GM23338 (cell line): Measurements from ENCODE around the gene WDR13. TPM values are rescaled to one million over a fixed set of nuclear protein-coding genes. Genes with fewer than 3 reads are reported as not detected.

Source experiments
- ATAC-seq: fragments of 200-7000 bp; cut with Tn5 transposase; 3 replicates; pipeline ENCODE4 v1.9.1; 2020
- DNase-seq: peaks from one replicate; pipeline ENCODE4 v3.0.0-alpha.2; 2015; ENCODE audit warnings: low spot score
- H2AFZ ChIP-seq: fragments of 200-600 bp; sonication (generic); 2 replicates; pipeline ENCODE4 v1.8.0; 2016; ENCODE audit warnings: antibody characterized with exemption, mild to moderate bottlenecking, moderate library complexity
- H3F3A ChIP-seq: fragments of 200-600 bp; sonication (generic); replicated peaks from 2 replicates; pipeline ENCODE4 v1.8.0; 2017; ENCODE audit warnings: antibody characterized with exemption, mixed run types, low read depth
- H3K27ac ChIP-seq: fragments of 200-600 bp; sonication (generic); 2 replicates; pipeline ENCODE4 v1.6.1; 2016; ENCODE audit warnings: low read depth
- H3K27me3 ChIP-seq: fragments of 200-600 bp; sonication (generic); 2 replicates; pipeline ENCODE4 v1.8.0; 2016; ENCODE audit warnings: mild to moderate bottlenecking, mixed run types, moderate library complexity; ENCODE audit not compliant: insufficient read depth
- H3K36me3 ChIP-seq: fragments of 200-600 bp; sonication (generic); 2 replicates; pipeline ENCODE4 v1.8.0; 2016; ENCODE audit warnings: mild to moderate bottlenecking; ENCODE audit not compliant: insufficient read depth
- H3K4me1 ChIP-seq: fragments of 200-600 bp; sonication (generic); 2 replicates; pipeline ENCODE4 v1.8.0; 2016; ENCODE audit warnings: mild to moderate bottlenecking, moderate library complexity; ENCODE audit not compliant: insufficient read depth
- H3K4me2 ChIP-seq: fragments of 200-600 bp; sonication (generic); 2 replicates; pipeline ENCODE4 v1.7.1; 2017; ENCODE audit warnings: mixed run types
- H3K4me3 ChIP-seq: fragments of 200-600 bp; sonication (generic); 2 replicates; pipeline ENCODE4 v1.6.1; 2016; ENCODE audit warnings: mixed run types
- H3K79me2 ChIP-seq: fragments of 200-600 bp; sonication (generic); replicated peaks from 2 replicates; pipeline ENCODE4 v1.8.0; 2017; ENCODE audit warnings: mild to moderate bottlenecking; ENCODE audit not compliant: insufficient read depth
- H3K9me2 ChIP-seq: fragments of 200-600 bp; sonication (generic); 2 replicates; pipeline ENCODE4 v1.8.0; 2017; ENCODE audit not compliant: insufficient read depth
- H4K20me1 ChIP-seq: fragments of 200-600 bp; sonication (generic); replicated peaks from 2 replicates; pipeline ENCODE4 v1.8.0; 2017; ENCODE audit warnings: mild to moderate bottlenecking; ENCODE audit not compliant: insufficient read depth
- H3K27ac Mint-ChIP-seq: 2 replicates; pipeline ENCODE4 v1.8.0; 2020; ENCODE audit warnings: inconsistent platforms, mild to moderate bottlenecking, moderate library complexity, mixed read lengths
- H3K27me3 Mint-ChIP-seq: 3 replicates; pipeline ENCODE4 v1.8.0; 2022; ENCODE audit warnings: low read depth, mild to moderate bottlenecking, moderate library complexity, mixed read lengths, inconsistent platforms; ENCODE audit not compliant: insufficient read depth, poor library complexity
- H3K36me3 Mint-ChIP-seq: 3 replicates; pipeline ENCODE4 v1.8.0; 2021; ENCODE audit warnings: low read depth, mild to moderate bottlenecking, inconsistent platforms, moderate library complexity, mixed read lengths
- H3K4me1 Mint-ChIP-seq: 3 replicates; pipeline ENCODE4 v1.8.0; 2020; ENCODE audit warnings: mild to moderate bottlenecking, inconsistent platforms, mixed read lengths
- H3K4me3 Mint-ChIP-seq: 3 replicates; pipeline ENCODE4 v1.8.0; 2021; ENCODE audit warnings: moderate library complexity, mild to moderate bottlenecking, inconsistent platforms, mixed read lengths
- H3K9me3 Mint-ChIP-seq: 3 replicates; pipeline ENCODE4 v1.8.0; 2020; ENCODE audit warnings: moderate library complexity, mild to moderate bottlenecking, inconsistent platforms, mixed read lengths
- POLR2AphosphoS5 ChIP-seq: IDR thresholded peaks from 2 replicates; pipeline ENCODE4 v1.6.1; 2016; ENCODE audit warnings: antibody characterized with exemption, low read depth
- STAT1 ChIP-seq: IDR thresholded peaks from one replicate; pipeline ENCODE4 v1.6.1; 2016; ENCODE audit warnings: antibody characterized with exemption; ENCODE audit not compliant: unreplicated experiment
- polyA plus RNA-seq: library from polyadenylated mRNA; unstranded; fragments of >200 nt; fragmentation: Nextera tagmentation; extraction: Ambion mirVana; gene quantifications from 2 replicates; pipeline ENCODE4 v1.2.1, GENCODE V29; 2016
- total RNA-seq: library from RNA; depleted of rRNA; stranded (reverse); fragments of >200 nt; shearing (Covaris generic); gene quantifications from 2 replicates; pipeline ENCODE4 v1.2.3, GENCODE V29; 2014
- TF ChIP-seq, protein P1 (sequence below): IDR thresholded peaks from one replicate; pipeline ENCODE4 v1.6.1; 2018; ENCODE audit warnings: antibody characterized with exemption; ENCODE audit not compliant: unreplicated experiment
- TF ChIP-seq, protein P2 (sequence below): fragments of 250-450 bp; sonication (Bioruptor Pico); IDR thresholded peaks from 2 replicates; pipeline ENCODE4 v1.5.0; 2020; ENCODE audit warnings: mild to moderate bottlenecking, moderate library complexity

WDR13 gene
- total and polyA plus RNA-seq, 2 experiments from 2014 or later: 24.2 to 24.9 TPM

DNA sequence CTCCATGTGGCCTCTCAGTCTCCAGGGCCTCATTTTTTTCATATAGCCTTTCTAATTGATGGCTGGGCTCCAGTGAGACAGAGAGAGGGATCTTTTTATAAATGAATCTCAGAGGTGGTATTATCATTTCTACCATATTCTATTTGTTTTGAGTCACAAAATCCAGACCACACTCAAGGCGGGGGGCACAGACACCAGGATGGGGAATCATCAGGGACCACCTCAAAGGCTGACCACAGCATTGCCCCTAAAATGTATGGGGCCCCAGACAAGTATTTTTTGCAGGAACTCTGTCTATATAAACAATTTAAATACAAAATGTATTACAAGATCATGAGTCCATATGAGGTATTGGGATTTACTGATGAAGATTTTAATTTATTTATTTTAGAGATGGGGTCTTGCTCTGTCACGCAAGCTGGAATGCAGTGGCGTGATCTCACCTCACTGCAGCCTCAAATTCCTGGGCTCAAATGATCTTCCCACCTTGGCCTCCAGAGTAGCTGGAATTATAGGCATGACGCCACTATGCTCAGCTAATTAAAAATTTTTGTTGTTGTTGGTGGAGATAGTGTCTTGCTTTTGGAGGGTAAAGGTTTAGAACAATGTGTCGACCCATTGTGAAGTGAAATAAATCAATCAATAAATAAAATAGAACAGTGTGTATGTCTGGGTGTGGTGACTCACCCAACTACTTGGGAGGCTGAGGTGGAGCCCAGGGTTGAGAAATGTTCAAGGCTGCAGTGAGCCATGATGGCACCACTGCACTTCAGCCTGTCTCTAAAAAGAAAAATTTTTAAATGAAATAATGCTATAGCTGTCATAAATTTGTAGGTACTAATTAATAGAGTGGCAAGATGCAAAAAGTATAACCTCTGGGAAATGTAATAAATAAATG, 29.4 kb downstream of the WDR13 start:
- H3K4me2 ChIP-seq: no peak overlapping the region
- H2AFZ ChIP-seq: no peak overlapping the region
- Mint-ChIP-seq H3K4me1 (no peaks in the 10 kb centered on the region), H3K4me3 (no peak overlapping the region), H3K9me3 (no peaks in the 10 kb centered on the region), H3K36me3 (no peaks in the 10 kb centered on the region), H3K27ac (no peak overlapping the region), H3K27me3 (no peaks in the 10 kb centered on the region)
- H3K27me3 ChIP-seq: no peaks in the 10 kb centered on the region
- H3K4me3 ChIP-seq: no peak overlapping the region
- no peak overlapping the region for H3K27ac ChIP-seq
- ATAC-seq: no peak
- no peaks in the 10 kb centered on the region for H3K4me1 ChIP-seq
- no peaks in the 10 kb centered on the region for H4K20me1 ChIP-seq
- H3K79me2 ChIP-seq: no peaks in the 10 kb centered on the region
- TF ChIP-seq POLR2AphosphoS5 (no peak), STAT1 (no peak)
- TF ChIP-seq, protein P1, sequence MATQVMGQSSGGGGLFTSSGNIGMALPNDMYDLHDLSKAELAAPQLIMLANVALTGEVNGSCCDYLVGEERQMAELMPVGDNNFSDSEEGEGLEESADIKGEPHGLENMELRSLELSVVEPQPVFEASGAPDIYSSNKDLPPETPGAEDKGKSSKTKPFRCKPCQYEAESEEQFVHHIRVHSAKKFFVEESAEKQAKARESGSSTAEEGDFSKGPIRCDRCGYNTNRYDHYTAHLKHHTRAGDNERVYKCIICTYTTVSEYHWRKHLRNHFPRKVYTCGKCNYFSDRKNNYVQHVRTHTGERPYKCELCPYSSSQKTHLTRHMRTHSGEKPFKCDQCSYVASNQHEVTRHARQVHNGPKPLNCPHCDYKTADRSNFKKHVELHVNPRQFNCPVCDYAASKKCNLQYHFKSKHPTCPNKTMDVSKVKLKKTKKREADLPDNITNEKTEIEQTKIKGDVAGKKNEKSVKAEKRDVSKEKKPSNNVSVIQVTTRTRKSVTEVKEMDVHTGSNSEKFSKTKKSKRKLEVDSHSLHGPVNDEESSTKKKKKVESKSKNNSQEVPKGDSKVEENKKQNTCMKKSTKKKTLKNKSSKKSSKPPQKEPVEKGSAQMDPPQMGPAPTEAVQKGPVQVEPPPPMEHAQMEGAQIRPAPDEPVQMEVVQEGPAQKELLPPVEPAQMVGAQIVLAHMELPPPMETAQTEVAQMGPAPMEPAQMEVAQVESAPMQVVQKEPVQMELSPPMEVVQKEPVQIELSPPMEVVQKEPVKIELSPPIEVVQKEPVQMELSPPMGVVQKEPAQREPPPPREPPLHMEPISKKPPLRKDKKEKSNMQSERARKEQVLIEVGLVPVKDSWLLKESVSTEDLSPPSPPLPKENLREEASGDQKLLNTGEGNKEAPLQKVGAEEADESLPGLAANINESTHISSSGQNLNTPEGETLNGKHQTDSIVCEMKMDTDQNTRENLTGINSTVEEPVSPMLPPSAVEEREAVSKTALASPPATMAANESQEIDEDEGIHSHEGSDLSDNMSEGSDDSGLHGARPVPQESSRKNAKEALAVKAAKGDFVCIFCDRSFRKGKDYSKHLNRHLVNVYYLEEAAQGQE: no peak
- TF ChIP-seq, protein P2, sequence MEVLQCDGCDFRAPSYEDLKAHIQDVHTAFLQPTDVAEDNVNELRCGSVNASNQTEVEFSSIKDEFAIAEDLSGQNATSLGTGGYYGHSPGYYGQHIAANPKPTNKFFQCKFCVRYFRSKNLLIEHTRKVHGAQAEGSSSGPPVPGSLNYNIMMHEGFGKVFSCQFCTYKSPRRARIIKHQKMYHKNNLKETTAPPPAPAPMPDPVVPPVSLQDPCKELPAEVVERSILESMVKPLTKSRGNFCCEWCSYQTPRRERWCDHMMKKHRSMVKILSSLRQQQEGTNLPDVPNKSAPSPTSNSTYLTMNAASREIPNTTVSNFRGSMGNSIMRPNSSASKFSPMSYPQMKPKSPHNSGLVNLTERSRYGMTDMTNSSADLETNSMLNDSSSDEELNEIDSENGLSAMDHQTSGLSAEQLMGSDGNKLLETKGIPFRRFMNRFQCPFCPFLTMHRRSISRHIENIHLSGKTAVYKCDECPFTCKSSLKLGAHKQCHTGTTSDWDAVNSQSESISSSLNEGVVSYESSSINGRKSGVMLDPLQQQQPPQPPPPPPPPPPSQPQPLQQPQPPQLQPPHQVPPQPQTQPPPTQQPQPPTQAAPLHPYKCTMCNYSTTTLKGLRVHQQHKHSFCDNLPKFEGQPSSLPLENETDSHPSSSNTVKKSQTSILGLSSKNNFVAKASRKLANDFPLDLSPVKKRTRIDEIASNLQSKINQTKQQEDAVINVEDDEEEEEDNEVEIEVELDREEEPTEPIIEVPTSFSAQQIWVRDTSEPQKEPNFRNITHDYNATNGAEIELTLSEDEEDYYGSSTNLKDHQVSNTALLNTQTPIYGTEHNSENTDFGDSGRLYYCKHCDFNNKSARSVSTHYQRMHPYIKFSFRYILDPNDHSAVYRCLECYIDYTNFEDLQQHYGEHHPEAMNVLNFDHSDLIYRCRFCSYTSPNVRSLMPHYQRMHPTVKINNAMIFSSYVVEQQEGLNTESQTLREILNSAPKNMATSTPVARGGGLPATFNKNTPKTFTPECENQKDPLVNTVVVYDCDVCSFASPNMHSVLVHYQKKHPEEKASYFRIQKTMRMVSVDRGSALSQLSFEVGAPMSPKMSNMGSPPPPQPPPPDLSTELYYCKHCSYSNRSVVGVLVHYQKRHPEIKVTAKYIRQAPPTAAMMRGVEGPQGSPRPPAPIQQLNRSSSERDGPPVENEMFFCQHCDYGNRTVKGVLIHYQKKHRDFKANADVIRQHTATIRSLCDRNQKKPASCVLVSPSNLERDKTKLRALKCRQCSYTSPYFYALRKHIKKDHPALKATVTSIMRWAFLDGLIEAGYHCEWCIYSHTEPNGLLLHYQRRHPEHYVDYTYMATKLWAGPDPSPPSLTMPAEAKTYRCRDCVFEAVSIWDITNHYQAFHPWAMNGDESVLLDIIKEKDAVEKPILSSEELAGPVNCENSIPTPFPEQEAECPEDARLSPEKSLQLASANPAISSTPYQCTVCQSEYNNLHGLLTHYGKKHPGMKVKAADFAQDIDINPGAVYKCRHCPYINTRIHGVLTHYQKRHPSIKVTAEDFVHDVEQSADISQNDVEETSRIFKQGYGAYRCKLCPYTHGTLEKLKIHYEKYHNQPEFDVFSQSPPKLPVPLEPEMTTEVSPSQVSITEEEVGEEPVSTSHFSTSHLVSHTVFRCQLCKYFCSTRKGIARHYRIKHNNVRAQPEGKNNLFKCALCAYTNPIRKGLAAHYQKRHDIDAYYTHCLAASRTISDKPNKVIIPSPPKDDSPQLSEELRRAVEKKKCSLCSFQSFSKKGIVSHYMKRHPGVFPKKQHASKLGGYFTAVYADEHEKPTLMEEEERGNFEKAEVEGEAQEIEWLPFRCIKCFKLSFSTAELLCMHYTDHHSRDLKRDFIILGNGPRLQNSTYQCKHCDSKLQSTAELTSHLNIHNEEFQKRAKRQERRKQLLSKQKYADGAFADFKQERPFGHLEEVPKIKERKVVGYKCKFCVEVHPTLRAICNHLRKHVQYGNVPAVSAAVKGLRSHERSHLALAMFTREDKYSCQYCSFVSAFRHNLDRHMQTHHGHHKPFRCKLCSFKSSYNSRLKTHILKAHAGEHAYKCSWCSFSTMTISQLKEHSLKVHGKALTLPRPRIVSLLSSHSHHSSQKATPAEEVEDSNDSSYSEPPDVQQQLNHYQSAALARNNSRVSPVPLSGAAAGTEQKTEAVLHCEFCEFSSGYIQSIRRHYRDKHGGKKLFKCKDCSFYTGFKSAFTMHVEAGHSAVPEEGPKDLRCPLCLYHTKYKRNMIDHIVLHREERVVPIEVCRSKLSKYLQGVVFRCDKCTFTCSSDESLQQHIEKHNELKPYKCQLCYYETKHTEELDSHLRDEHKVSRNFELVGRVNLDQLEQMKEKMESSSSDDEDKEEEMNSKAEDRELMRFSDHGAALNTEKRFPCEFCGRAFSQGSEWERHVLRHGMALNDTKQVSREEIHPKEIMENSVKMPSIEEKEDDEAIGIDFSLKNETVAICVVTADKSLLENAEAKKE (CRISPR knock-in tag): no peak
- no peaks in the 10 kb centered on the region for H3K9me2 ChIP-seq
- H3K36me3 ChIP-seq: no peaks in the 10 kb centered on the region
- DNase-seq: no peak
- H3F3A ChIP-seq: no peaks in the 10 kb centered on the region
